HepG2 (cell line): ENCODE measurements around the gene BAZ1A. TPM values are rescaled to one million over a fixed set of nuclear protein-coding genes. Genes with fewer than 3 reads are reported as not detected.

ENCODE experiments used
- ATF2 ChIP-seq: sonication (generic); formaldehyde crosslinking; IDR thresholded peaks from 2 replicates; pipeline ENCODE4 v1.4.0; 2020; ENCODE audit warnings: missing genetic modification reagents
- ATF7 ChIP-seq, 2 experiments: fragments of 450-650 bp in 1 of 2; sonication (generic) in 1 of 2; formaldehyde crosslinking in 1 of 2; IDR thresholded peaks; 2 replicates each; pipeline versions ENCODE4 v1.4.0 to v1.6.1; 2016 to 2020; ENCODE audit warnings: antibody characterized with exemption in 1 of 2, mild to moderate bottlenecking in 1 of 2, missing genetic modification reagents in 1 of 2
- CENPT ChIP-seq: sonication (generic); formaldehyde crosslinking; IDR thresholded peaks from 2 replicates; pipeline ENCODE4 v1.8.0; 2022; ENCODE audit warnings: low read depth, mild to moderate bottlenecking, moderate library complexity, missing genetic modification reagents
- CHCHD3 ChIP-seq: sonication (generic); formaldehyde crosslinking; IDR thresholded peaks from 2 replicates; pipeline ENCODE4 v1.8.0; 2022; ENCODE audit warnings: mild to moderate bottlenecking, missing genetic modification reagents, moderate library complexity
- ETS1 ChIP-seq: sonication (generic); formaldehyde crosslinking; IDR thresholded peaks from 2 replicates; pipeline ENCODE4 v1.4.0; 2020; ENCODE audit warnings: missing genetic modification reagents
- EZH2 ChIP-seq: conservative IDR thresholded peaks from 2 replicates; pipeline ENCODE4 v1.6.1; 2012; ENCODE audit warnings: mild to moderate bottlenecking, low read depth, low read length, moderate library complexity
- GABPB1 ChIP-seq: IDR thresholded peaks from 2 replicates; pipeline ENCODE4 v1.6.1; 2016; ENCODE audit warnings: mild to moderate bottlenecking, missing genetic modification reagents, moderate library complexity, missing compliant biosample characterization
- GPN1 ChIP-seq: sonication (generic); formaldehyde crosslinking; IDR thresholded peaks from 2 replicates; pipeline ENCODE4 v1.5.1; 2020; ENCODE audit warnings: missing genetic modification reagents, borderline replicate concordance
- HDAC1 ChIP-seq: sonication (generic); formaldehyde crosslinking; IDR thresholded peaks from 2 replicates; pipeline ENCODE4 v1.5.1; 2020; ENCODE audit warnings: mild to moderate bottlenecking, missing genetic modification reagents
- HNRNPUL1 ChIP-seq: fragments of 200-400 bp; formaldehyde crosslinking; IDR thresholded peaks from 2 replicates; pipeline ENCODE4 v1.6.1; 2017; ENCODE audit warnings: low read depth, mild to moderate bottlenecking, low read length, moderate library complexity
- MXD4 ChIP-seq: IDR thresholded peaks from 2 replicates; pipeline ENCODE4 v1.6.1; 2016; ENCODE audit warnings: mild to moderate bottlenecking, missing biosample characterization, missing genetic modification reagents
- NAIF1 ChIP-seq: sonication (generic); formaldehyde crosslinking; IDR thresholded peaks from 2 replicates; pipeline ENCODE4 v1.5.0; 2020; ENCODE audit warnings: mild to moderate bottlenecking, missing genetic modification reagents, borderline replicate concordance
- NFYB ChIP-seq: sonication (generic); formaldehyde crosslinking; IDR thresholded peaks from 2 replicates; pipeline ENCODE4 v1.4.0; 2020; ENCODE audit warnings: missing genetic modification reagents
- RFXANK ChIP-seq: IDR thresholded peaks from 2 replicates; pipeline ENCODE4 v1.6.1; 2016
- TAF1 ChIP-seq: sonication (generic); formaldehyde crosslinking; IDR thresholded peaks from 2 replicates; pipeline ENCODE4 v1.4.0; 2020; ENCODE audit warnings: missing genetic modification reagents
- TEAD2 ChIP-seq: sonication (generic); formaldehyde crosslinking; IDR thresholded peaks from 2 replicates; pipeline ENCODE4 v1.9.0; 2021; ENCODE audit warnings: missing genetic modification reagents
- ZBTB44 ChIP-seq: sonication (generic); formaldehyde crosslinking; IDR thresholded peaks from 2 replicates; pipeline ENCODE4 v1.4.0; 2020; ENCODE audit warnings: missing genetic modification reagents
- ZNF264 ChIP-seq: sonication (generic); formaldehyde crosslinking; IDR thresholded peaks from 2 replicates; pipeline ENCODE4 v1.4.0; 2020; ENCODE audit warnings: missing genetic modification reagents
- ZNF296 ChIP-seq: sonication (generic); formaldehyde crosslinking; conservative IDR thresholded peaks from 2 replicates; pipeline ENCODE4 v1.5.0; 2020; ENCODE audit warnings: mild to moderate bottlenecking, missing genetic modification reagents
- ZNF543 ChIP-seq: sonication (generic); formaldehyde crosslinking; IDR thresholded peaks from 2 replicates; pipeline ENCODE4 v1.4.0; 2020; ENCODE audit warnings: mild to moderate bottlenecking, missing genetic modification reagents
- ZNF550 ChIP-seq: sonication (generic); formaldehyde crosslinking; IDR thresholded peaks from 2 replicates; pipeline ENCODE4 v1.4.0; 2020; ENCODE audit warnings: mild to moderate bottlenecking, missing genetic modification reagents, borderline replicate concordance
- ZNF556 ChIP-seq: sonication (generic); formaldehyde crosslinking; IDR thresholded peaks from 2 replicates; pipeline ENCODE4 v1.4.0; 2020; ENCODE audit warnings: mild to moderate bottlenecking, missing genetic modification reagents, borderline replicate concordance
- ZNF562 ChIP-seq: sonication (generic); formaldehyde crosslinking; IDR thresholded peaks from 2 replicates; pipeline ENCODE4 v1.8.0; 2022; ENCODE audit warnings: missing genetic modification reagents, borderline replicate concordance
- ZNF572 ChIP-seq: sonication (generic); formaldehyde crosslinking; IDR thresholded peaks from 2 replicates; pipeline ENCODE4 v1.5.1; 2020; ENCODE audit warnings: mild to moderate bottlenecking, missing genetic modification reagents
- ZNF576 ChIP-seq: sonication (generic); formaldehyde crosslinking; IDR thresholded peaks from 2 replicates; pipeline ENCODE4 v1.4.0; 2020; ENCODE audit warnings: mild to moderate bottlenecking, missing genetic modification reagents
- ZNF598 ChIP-seq: sonication (generic); formaldehyde crosslinking; IDR thresholded peaks from 2 replicates; pipeline ENCODE4 v1.5.1; 2020; ENCODE audit warnings: mild to moderate bottlenecking, missing genetic modification reagents, borderline replicate concordance
- polyA plus RNA-seq, 8 experiments: library from polyadenylated mRNA; depleted of rRNA in 3 of 8; stranded (reverse) in 7 of 8; unstranded in 1 of 8; fragments of >200 nt; fragmentation: Illumina TruSeq in 4 of 8; extraction: Trizol in 4 of 8; gene quantifications; 2 replicates each; pipeline versions ENCODE4 v1.2.1 to v1.2.3, GENCODE V29; 2011 to 2016; ENCODE audit warnings: low read depth in 4 of 8, missing spikeins in 1 of 8, mixed read lengths in 1 of 8; ENCODE audit not compliant: insufficient read depth in 1 of 8
- total RNA-seq, 5 experiments: library from RNA; depleted of rRNA; stranded (reverse); fragments of >200 nt; fragmentation: Illumina TruSeq; extraction: Trizol; gene quantifications; 2 replicates each; pipeline ENCODE4 v1.2.3, GENCODE V29; 2016; ENCODE audit warnings: low read depth in 1 of 5

The BAZ1A gene
- total and polyA plus RNA-seq, 2 of the 13 experiments (the other 11 are each of a cell fraction or from before 2014, with no cell fraction given), result 20.9 to 56.8 TPM

- TF ChIP-seq ZBTB44 (CRISPR knock-in tag) (no peak), CHCHD3 (no peak), GABPB1 (CRISPR knock-in tag) (no peak), ZNF572 (CRISPR knock-in tag) (no peak), RFXANK (CRISPR knock-in tag) (0 out of 2 replicates have a peak, but pooled peaks have one; percentile 54), ZNF556 (CRISPR knock-in tag) (no peak), CENPT (CRISPR knock-in tag) (no peak), ZNF296 (CRISPR knock-in tag) (no peak), GPN1 (CRISPR knock-in tag) (no peak), ZNF576 (no peak), ZNF264 (CRISPR knock-in tag) (peak; percentile 51; the same call in 1 of the 2 replicates), MXD4 (CRISPR knock-in tag) (no peak), ETS1 (CRISPR knock-in tag) (no peak), NAIF1 (CRISPR knock-in tag) (no peak), HDAC1 (CRISPR knock-in tag) (0 out of 2 replicates have a peak, but pooled peaks have one; percentile 21), HNRNPUL1 (no peak), ATF2 (CRISPR knock-in tag) (no peak), TEAD2 (CRISPR knock-in tag) (no peak), ZNF550 (no peak), ZNF598 (CRISPR knock-in tag) (no peak), ATF7 (IDR thresholded peaks at IDR 0.05) (no peak), ATF7 (CRISPR knock-in tag; IDR thresholded peaks at IDR 0.05) (no peak), TAF1 (CRISPR knock-in tag) (no peak), EZH2 (no peak), ZNF543 (CRISPR knock-in tag) (no peak), ZNF562 (no peak), NFYB (CRISPR knock-in tag) (no peak)
These were observed 37.3 kb downstream of the BAZ1A start (continued) for GRCh38 chr14:34837801-34838322.
